ENCODE measurements around the gene STXBP5L.
"Not testable (repeated sequence)": the region's sequence is repeated elsewhere in the genome, so short reads cannot be mapped to it uniquely, and the experiment has no call there.

STXBP5L gene

GRCh38 chr3:121073011-121073410, 165.0 kb downstream of the STXBP5L start:
- ATAC-seq: no peak
- TF ChIP-seq ZC3H10 (CRISPR knock-in tag; IDR thresholded peaks at IDR 0.05): no peak
- TF ChIP-seq ISL1 (CRISPR knock-in tag; IDR thresholded peaks at IDR 0.05): no peak
- TF ChIP-seq GLIS3 (CRISPR knock-in tag; IDR thresholded peaks at IDR 0.05): no peak
- TF ChIP-seq PPARA (CRISPR knock-in tag; IDR thresholded peaks at IDR 0.05; ENCODE audit: borderline replicate concordance): no peak
- no peak for TF ChIP-seq ZFP30 (CRISPR knock-in tag; IDR thresholded peaks at IDR 0.05)
- no peak for TF ChIP-seq ZNF8 (CRISPR knock-in tag; IDR thresholded peaks at IDR 0.05)
- TF ChIP-seq TCF4 (CRISPR knock-in tag; IDR thresholded peaks at IDR 0.05; ENCODE audit: borderline replicate concordance): no peak
- TF ChIP-seq OSR1 (CRISPR knock-in tag; IDR thresholded peaks at IDR 0.05): no peak
- no peak for TF ChIP-seq RARB (CRISPR knock-in tag; IDR thresholded peaks at IDR 0.05)
- TF ChIP-seq SNAI2 (CRISPR knock-in tag; IDR thresholded peaks at IDR 0.05): no peak
- TF ChIP-seq ESRRG (CRISPR knock-in tag; IDR thresholded peaks at IDR 0.05): no peak
- TF ChIP-seq ZNF565 (CRISPR knock-in tag; conservative IDR thresholded peaks at IDR 0.05; ENCODE audit: low read depth): no peak

- TF ChIP-seq ISL1 (CRISPR knock-in tag; IDR thresholded peaks at IDR 0.05) (no peak), ZC3H10 (CRISPR knock-in tag; IDR thresholded peaks at IDR 0.05) (no peak)
- ATAC-seq: no peak
These were observed 167.2 kb downstream of the STXBP5L start for GRCh38 chr3:121075191-121075590.

- ATAC-seq: not testable (repeated sequence)
These were observed 170.5 kb downstream of the STXBP5L start for GRCh38 chr3:121078378-121079101.

- TF ChIP-seq ESRRG (CRISPR knock-in tag; IDR thresholded peaks at IDR 0.05): no peak
- no peak for TF ChIP-seq GLIS3 (CRISPR knock-in tag; IDR thresholded peaks at IDR 0.05)
- no peak for TF ChIP-seq OSR1 (CRISPR knock-in tag; IDR thresholded peaks at IDR 0.05)
- ATAC-seq: no peak
These were observed 188.9 kb downstream of the STXBP5L start for GRCh38 chr3:121096953-121097352.

- ATAC-seq: not testable (repeated sequence)
These were observed 203.1 kb downstream of the STXBP5L start for GRCh38 chr3:121111086-121111485.

- no peak for ATAC-seq
- no peak for TF ChIP-seq TSHZ2 (CRISPR knock-in tag; IDR thresholded peaks at IDR 0.05)
- no peak for TF ChIP-seq GLIS3 (CRISPR knock-in tag; IDR thresholded peaks at IDR 0.05)
- TF ChIP-seq ISL1 (CRISPR knock-in tag; IDR thresholded peaks at IDR 0.05): no peak
- TF ChIP-seq ZNF70 (CRISPR knock-in tag; IDR thresholded peaks at IDR 0.05): no peak
- no peak for TF ChIP-seq POU6F1 (CRISPR knock-in tag; IDR thresholded peaks at IDR 0.05; ENCODE audit: borderline replicate concordance, low read depth)
- no peak for TF ChIP-seq PPARA (CRISPR knock-in tag; IDR thresholded peaks at IDR 0.05; ENCODE audit: borderline replicate concordance)
- TF ChIP-seq ZFP3 (CRISPR knock-in tag; IDR thresholded peaks at IDR 0.05): no peak
- TF ChIP-seq BACH2 (CRISPR knock-in tag; IDR thresholded peaks at IDR 0.05; ENCODE audit: borderline replicate concordance): no peak
- TF ChIP-seq ZNF8 (CRISPR knock-in tag; IDR thresholded peaks at IDR 0.05): no peak
- TF ChIP-seq TOX (CRISPR knock-in tag; IDR thresholded peaks at IDR 0.05; ENCODE audit: borderline replicate concordance): no peak
- no peak for TF ChIP-seq ESRRG (CRISPR knock-in tag; IDR thresholded peaks at IDR 0.05)
- no peak for TF ChIP-seq OSR1 (CRISPR knock-in tag; IDR thresholded peaks at IDR 0.05)
- no peak for TF ChIP-seq ARNTL (CRISPR knock-in tag; IDR thresholded peaks at IDR 0.05; ENCODE audit: borderline replicate concordance, low read depth)
- TF ChIP-seq CSRNP3 (CRISPR knock-in tag; IDR thresholded peaks at IDR 0.05): no peak
- TF ChIP-seq TCF4 (CRISPR knock-in tag; IDR thresholded peaks at IDR 0.05; ENCODE audit: borderline replicate concordance): no peak
- no peak for TF ChIP-seq RARB (CRISPR knock-in tag; IDR thresholded peaks at IDR 0.05)
- no peak for TF ChIP-seq PATZ1 (CRISPR knock-in tag; IDR thresholded peaks at IDR 0.05; ENCODE audit: borderline replicate concordance)
- TF ChIP-seq CSDC2 (CRISPR knock-in tag; IDR thresholded peaks at IDR 0.05): no peak
- TF ChIP-seq CREB5 (CRISPR knock-in tag; IDR thresholded peaks at IDR 0.05; ENCODE audit: low read depth): no peak
These were observed 204.1 kb downstream of the STXBP5L start for GRCh38 chr3:121111914-121112612.

All from SK-N-SH treated with all-trans-retinoic acid at 6 μM for 48 hours (cell line).